ENCODE measurements around the gene NCKIPSD.

NCKIPSD gene

DNA sequence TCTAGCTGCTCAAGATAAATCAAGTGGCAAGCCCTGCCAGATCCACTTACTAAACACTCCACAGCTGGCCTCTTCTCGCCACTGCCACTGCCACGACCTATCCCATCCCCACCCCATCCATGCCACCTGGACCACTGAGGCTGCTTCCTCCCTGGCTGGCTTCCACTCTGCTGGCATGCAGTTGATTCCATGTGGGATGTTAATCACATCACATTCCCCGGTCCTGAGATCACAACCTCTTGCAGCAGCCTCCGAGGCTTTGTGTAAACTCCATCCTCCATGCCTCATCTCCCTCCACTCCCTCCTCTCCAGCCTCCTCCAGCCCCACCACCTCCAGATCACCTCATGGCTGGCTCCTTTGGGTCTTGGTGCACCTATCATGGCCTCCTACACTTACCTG lies 7.7 kb downstream of the NCKIPSD start:
- DNase-seq: no peak

GRCh38 chr3:48674505-48674904 lies 11.2 kb downstream of the NCKIPSD start:
- no peak for DNase-seq

DNA sequence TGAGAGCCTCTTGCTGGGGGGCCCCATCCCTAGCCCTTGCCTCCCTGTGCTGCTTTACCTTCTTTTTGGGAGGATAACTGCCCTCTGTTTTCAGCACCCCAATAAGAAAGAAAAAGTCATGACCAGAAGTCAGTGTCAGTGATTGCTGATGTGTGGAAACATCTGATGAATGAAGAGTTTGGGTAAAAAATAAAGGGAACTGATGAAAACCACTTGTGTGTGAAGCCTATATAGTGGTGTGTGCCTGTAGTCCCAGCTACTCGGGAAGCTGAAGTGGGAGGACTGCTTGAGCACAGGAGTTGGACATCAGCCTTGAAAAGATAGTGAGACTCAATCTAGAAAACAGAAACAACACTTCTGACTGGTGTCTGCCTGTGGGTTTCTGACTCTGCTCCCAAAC lies 13.2 kb downstream of the NCKIPSD start:
- DNase-seq: no peak

DNA sequence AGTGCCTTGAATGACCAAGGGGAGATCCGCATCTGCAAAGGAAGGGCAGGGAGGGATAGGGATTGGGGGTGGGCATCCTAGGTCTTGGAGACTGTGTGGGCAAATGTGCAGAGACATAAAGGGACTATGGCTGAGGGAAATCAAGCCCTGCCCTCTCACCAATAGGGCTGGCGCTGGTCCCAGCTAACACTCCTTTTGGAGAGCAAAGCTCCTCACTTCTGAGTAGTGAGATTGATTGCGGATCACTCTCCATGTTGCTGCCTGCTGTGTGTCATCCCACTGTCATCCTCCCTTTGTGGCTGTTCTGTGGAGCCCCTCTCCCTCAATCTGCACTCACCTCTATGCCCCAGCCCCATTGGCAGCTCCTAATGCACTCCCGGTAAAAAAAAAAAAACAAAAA lies 20.8 kb downstream of the NCKIPSD start:
- no peak for DNase-seq

DNA sequence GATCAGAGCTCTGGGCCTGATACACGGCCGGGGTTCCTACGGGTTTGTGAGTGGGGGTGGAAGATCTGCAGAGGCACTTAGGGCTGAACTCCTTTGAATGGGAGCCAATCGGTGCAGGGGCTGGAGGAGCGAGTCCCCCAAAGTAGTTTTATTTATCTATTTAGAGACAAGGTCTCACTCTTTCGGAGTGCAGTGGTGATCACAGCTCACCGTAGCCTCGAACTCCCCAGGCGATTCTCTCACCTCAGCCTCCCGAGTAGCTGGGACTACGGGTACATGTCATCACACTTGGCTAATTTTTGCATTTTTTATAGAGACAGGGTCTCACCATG lies 21.4 kb downstream of the NCKIPSD start:
- no peak for DNase-seq

DNA sequence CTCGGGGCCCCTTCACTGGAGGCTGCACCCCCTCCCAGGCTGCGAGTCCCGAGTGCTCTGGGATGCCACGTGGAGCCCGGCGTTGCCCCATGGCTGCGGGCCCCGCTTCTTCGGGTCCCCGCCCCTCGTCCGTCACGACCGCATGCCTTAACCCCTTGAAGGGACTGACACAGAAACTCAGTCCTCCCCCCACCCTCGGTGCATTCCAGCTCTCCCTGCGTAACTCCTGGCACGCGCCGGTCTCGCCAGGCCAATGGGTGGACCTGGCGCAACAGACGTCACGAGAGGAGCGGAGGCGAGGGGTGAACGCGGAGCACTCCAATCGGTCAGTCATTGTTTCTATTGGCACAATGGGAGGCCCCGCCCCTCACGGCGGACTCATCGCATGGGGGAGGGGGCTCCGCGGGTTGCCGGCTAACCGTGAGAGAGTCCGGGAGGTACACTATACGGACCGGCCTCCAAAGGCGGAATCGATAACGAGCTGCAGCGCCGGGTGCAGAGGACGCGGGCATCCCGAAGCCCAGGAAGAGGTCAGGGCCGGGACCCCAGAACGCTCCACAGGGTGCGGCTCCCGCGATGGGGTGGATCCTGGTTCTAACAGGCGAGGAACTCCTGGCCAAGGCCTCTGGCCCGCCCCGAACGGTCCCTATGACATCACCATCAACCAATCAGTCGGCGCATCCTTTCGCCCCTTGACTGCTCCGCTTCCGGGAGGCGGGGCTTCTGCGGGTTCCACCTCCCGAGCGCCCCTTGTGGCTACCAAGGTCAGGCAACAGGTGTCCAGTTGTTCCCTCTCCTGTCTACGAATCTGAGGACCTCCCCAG lies 22.0 kb downstream of the NCKIPSD start:
- peak; percentile 96 for DNase-seq

DNA sequence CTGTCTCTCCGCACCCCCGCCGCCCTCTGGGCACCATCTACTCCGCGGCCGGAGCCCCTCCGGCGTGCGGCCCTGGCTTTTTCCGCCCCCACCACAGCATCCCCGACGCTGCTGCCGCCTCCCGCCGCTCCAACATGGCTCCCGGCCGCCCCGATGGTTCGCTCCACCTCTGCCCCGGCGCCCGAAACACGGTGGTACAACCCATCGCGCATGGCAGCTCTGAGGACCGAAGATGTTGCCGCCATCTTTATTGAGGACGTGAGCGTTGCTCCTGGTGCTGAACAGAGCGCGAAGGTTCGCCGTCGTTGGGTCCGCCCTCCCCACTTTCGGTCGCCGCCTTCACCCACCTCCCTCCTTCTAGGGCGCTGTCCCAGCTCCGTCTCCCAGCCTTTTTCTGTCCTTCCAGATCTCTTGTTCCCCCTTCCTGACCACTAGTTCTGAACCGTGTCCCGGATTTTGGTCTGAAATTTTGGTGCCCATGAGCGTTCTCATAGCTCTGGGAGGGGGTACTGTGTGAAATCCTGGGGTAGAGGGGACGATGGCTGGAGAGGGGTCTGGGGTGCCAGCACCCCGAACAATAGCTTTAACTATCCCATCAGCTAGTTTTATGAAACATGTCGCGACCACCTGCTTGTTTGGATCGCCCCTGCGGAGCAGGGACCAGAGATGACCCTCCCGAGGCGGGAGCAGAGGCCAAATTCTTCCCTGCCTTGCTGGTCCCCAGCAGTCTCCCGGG lies 22.8 kb downstream of the NCKIPSD start, which contains the start of gene CELSR3:
Gene CELSR3, minus strand, starts transcription at position 134 of the 736 bp plus-strand sequence. CDS start 252 bp downstream, outside the sequence.
- peak; percentile 82 for DNase-seq

GRCh38 chr3:48662145-48662752 lies 23.5 kb downstream of the NCKIPSD start:
- DNase-seq: no peak

DNA sequence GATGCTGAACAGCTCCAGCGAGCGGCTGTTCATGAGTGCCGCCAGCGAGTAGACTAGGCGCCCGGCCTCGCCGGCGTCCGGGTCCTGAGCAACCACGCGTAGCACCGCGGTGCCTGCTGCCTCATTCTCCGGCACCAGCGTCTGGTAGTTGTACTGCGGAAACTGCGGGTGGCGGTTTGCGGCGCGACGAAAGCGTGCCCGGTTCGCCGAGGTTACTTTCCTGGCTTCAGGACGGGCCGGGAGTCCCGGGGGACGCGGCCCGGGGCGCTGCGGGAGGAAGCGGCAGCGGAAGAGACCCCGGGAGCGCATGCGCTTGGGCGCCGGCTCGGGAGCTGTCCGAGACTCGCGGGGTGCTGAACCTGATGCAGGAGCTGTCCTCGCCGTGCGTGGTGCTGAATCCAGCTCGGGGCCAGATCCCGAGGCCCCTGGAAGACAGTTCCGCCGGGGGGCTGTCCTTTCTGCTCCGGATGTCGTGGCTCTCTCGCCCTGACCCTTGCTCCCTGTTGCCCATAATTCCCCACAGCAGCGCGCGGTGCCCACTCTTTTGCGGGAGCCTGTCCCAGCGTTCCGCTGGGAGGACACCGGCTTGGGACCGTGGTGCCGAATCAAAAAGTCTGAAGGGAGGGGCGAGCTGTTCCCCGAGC lies 24.1 kb downstream of the NCKIPSD start:
- DNase-seq: peak; percentile 89

DNA sequence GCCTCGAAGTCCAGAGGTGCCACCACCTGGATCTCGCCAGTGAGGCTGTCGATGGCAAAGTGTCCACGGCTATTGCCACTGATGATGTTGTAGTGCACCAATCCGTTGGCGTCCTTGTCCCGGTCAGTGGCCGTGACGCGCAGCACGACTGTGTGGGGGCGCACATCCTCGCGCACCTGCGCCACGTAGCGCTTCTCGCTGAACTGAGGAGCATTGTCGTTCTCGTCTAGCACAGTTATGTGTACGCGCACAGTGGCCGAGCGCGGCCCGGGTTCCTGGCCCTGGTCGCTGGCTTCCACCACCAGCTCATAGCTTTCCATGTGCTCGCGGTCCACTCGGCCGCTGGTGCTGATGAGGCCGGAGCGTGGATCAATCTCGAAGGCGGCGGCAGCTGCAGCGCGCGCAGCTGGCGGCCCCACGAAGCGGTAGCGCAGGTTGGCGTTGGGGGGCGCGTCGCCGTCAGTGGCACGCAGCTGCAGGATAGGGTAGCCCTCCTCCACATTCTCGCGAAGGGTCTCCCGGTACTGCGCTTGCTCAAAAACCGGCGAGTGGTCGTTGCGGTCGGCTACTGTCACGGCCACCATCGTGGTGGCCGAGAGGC lies 24.8 kb downstream of the NCKIPSD start:
- no peak for DNase-seq

- DNase-seq: peak; percentile 46
These were observed 28.9 kb downstream of the NCKIPSD start for GRCh38 chr3:48656841-48657281.

DNA sequence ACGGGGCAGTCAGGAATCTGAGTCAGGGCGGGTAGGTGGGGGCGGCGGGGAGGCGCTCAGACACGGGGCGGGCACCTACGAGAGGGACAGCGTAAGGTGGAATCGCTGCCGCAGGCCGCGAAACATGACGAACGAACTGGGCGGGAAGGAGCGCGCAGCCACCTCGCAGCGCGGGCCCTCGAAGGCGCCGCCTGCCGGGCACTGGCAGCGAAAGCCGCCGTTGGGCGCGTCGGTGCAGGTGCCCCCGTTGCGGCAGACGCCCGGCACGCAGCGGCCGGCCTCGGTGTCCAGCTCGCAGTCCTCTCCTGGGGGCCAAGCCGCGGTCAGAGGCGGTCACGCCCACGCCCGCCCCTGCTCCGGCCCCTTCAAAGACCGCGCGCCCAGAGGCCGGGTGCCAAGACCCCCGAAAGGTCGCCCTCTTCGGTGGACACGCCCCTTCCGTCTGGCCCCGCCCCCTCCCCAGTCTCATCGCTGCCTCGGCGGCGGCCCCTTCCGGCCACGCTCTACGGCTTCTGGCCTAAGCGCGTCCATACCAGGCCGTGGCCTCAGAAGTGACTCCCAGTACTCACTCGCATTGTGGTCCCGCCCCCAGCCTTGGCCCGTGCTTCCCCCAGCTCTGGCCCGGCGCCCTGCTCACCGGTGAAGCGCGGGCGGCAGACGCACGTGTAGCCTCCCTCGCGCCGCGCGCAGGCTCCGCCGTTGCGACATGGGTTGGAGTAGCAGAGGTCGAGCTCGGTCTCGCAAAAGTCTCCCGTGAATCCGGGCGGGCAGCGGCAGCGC lies 29.5 kb downstream of the NCKIPSD start:
- DNase-seq: peak; percentile 89

DNA sequence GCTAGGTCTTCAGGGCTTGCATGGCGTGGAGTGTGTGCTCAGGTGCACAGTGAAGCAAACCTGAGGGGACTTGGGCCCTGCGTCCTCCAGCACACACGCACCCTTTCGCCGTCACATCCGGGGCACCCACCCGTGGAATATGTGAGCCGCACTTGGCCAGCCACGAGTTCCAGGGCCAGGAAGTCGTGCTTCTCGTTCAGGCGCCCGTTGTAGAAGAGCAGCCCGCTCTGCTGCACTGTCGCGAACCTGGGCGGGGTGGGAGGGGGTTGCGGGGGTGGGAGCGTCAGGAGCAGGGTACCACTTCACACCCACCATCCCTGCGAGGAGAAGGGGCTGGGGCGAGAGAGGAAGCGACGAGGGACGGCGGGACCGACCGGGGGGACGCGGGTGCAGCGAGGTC lies 30.1 kb downstream of the NCKIPSD start:
- DNase-seq: peak; percentile 68

DNA sequence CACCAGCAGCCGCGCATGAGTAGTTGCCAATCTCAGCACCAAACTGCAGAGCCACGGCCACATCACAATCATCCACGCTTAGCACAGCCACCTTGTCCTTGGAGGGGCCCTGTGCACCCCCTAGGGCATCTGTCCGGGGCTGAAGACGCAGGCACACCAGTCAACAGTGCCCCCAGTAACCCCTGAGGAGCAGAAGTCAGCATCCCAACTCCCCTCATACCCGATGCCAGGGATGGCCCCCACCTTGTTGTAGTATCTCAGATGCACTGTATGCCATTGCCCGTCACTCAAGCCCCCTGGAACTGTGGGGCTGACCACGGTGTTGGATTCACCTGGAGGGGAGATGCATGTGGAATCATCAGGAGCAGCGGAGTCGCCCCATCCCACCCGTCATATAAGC lies 30.7 kb downstream of the NCKIPSD start:
- no peak for DNase-seq

DNA sequence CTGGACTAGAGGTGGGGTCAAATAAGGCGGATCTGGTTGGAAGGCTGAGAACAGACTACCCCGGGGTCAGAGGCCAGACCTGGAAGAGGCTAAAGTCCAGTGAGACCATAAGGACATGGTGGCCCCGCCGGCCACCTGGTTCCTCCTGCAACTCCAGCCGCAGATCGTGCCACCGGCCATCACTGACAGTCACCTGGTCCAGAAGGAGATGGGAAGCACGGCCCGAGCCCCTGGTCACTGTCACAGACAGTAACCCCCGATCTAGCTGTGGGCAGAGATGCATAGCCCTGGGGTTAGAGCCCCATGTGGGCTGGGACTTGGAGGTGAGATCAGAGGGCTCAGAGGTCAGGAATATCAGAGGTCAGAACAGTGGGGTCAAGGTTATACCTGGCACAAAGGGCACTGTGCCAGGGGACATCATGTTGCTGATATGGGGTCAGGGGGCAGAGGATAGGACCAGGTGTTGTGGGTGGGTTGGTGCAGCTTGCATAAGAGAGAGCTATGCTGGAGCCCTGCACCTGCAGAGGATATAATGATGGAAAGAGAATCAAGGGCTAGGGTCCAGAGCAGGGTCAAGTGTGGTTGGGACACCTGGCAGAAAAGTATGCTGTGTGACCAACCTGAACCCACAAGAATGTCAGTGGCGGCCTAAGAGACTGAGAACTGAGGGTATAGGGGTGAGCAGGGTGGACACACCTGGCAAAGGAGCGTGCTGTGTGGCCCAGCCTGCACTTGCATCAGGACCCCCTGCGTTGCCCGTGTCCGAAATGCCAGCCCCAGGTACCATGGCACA lies 32.6 kb downstream of the NCKIPSD start:
- no peak for DNase-seq

DNA sequence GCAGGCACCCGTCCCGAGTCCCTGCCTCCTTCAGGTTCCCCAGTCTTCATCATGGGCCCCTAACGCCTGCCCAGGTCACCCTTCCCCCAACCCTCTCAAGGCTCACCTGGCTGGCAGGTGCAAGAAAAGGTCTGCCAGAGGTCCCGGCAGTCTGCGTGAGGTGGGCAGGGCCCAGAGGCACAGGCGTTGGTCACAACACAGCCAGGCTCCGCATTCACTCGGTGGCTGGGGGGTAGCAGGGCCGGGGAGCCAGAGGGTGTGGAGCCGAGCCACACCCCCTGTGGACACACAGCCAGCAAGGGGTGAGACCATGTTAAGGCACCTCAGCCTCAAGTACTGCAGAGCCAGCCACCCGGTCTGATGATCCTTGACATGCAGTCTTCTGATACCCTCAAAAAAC lies 33.9 kb downstream of the NCKIPSD start:
- no peak for DNase-seq

- no peak for DNase-seq
These were observed 35.0 kb downstream of the NCKIPSD start for GRCh38 chr3:48650723-48651122.

GRCh38 chr3:48648188-48648850 lies 37.4 kb downstream of the NCKIPSD start:
- no peak for DNase-seq

- no peak for DNase-seq
These were observed 38.0 kb downstream of the NCKIPSD start for GRCh38 chr3:48647714-48648113.

GRCh38 chr3:48644898-48645760 lies 40.6 kb downstream of the NCKIPSD start:
- no peak for DNase-seq

Data from stimulated activated CD8-positive, alpha-beta memory T cell treated with anti-CD3 and anti-CD28 coated beads, Interleukin-4, amount 100 ng/mL, for 48 hours (primary cell).